Central memory CD8-positive, alpha-beta T cell (primary cell): ENCODE data around the gene ITSN2.
"Not testable (repeated sequence)": the region's sequence is repeated elsewhere in the genome, so short reads cannot be mapped to it uniquely, and the experiment has no call there.

Experiments used
- ATAC-seq: fragments of 150-1000 bp; cut with Tn5 transposase; replicated peaks from 2 replicates; pipeline ENCODE4 v1.10.0; 2022; ENCODE audit warnings: mild to moderate bottlenecking, moderate FRiP score, moderate number of reproducible peaks; ENCODE audit not compliant: poor library complexity, severe bottlenecking; ENCODE audit errors: extremely low read depth
- DNase-seq, 2 donors: peaks; one replicate each; pipeline ENCODE4 v3.0.0; 2021; ENCODE audit warnings: low spot score in 2 of 2
- H3K27ac Mint-ChIP-seq: one replicate; pipeline ENCODE4 v1.8.0; 2022; ENCODE audit warnings: low read depth, mild to moderate bottlenecking, moderate library complexity, mixed read lengths
- H3K27me3 Mint-ChIP-seq: one replicate; pipeline ENCODE4 v1.8.0; 2022; ENCODE audit warnings: mixed read lengths
- H3K36me3 Mint-ChIP-seq: one replicate; pipeline ENCODE4 v1.8.0; 2022; ENCODE audit warnings: mild to moderate bottlenecking, moderate library complexity, mixed read lengths; ENCODE audit not compliant: insufficient read depth
- H3K4me1 Mint-ChIP-seq: one replicate; pipeline ENCODE4 v1.8.0; 2022; ENCODE audit warnings: mixed read lengths
- H3K4me3 Mint-ChIP-seq: one replicate; pipeline ENCODE4 v1.8.0; 2022; ENCODE audit warnings: mild to moderate bottlenecking, moderate library complexity, mixed read lengths
- H3K9me3 Mint-ChIP-seq: one replicate; pipeline ENCODE4 v1.8.0; 2022; ENCODE audit warnings: mixed read lengths

The ITSN2 gene

GRCh38 chr2:24342110-24342910 is 18.0 kb downstream of the ITSN2 start:
- H3K9me3 Mint-ChIP-seq = no peaks in the 10 kb centered on the region
- no peak overlapping the region for H3K4me3 Mint-ChIP-seq
- no peak overlapping the region for H3K27ac Mint-ChIP-seq
- peaks cover 85% of the 10 kb centered on the region for H3K4me1 Mint-ChIP-seq
- no peaks in the 10 kb centered on the region for H3K27me3 Mint-ChIP-seq
- peaks cover 12% of the 10 kb centered on the region for H3K36me3 Mint-ChIP-seq
- no peak for DNase-seq
- no peak for ATAC-seq

DNA sequence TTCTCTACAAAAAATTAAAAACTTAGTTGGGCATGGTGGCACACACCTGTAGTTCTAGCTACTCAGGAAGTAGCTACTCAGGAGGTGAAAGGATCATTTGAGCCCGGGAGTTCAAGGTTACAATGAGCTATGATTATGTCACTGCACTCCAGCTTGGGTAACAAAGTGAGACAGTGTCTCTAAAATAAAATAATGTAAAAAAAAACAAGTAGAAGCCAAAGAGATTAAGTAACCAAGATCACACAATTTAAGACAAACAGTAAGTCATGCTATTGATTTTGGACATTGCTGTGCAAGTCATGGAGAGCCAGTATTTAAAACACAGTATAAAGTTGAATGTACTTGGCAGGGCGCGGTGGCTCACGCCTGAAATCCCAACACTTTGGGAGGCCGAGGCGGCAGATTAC is 20.5 kb downstream of the ITSN2 start:
- no peaks in the 10 kb centered on the region for H3K9me3 Mint-ChIP-seq
- peaks cover 77% of the 10 kb centered on the region for H3K4me1 Mint-ChIP-seq
- H3K27me3 Mint-ChIP-seq = no peaks in the 10 kb centered on the region
- ATAC-seq = no peak
- H3K36me3 Mint-ChIP-seq = peaks cover 13% of the 10 kb centered on the region
- H3K4me3 Mint-ChIP-seq = no peak overlapping the region
- H3K27ac Mint-ChIP-seq = peak overlapping the region; percentile 5
- DNase-seq = no peak

DNA sequence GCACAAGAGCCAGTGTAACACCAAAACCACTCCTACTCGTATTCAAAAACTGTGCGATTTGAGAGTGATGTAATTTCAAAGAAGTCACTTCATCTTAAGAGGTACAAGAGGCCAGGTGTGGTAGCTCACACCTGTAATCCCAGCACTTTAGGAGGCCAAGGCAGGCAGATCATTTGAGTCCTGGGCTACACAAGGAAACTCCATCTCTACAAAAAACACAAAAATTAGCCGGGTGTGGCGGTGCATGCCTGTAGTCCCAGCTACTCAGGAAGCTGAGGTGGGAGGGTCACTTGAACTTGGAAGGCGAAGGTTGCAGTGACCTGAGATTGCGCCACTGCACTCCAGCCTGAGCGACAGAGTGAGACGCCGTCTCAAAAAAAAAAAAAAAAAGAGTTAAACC is 21.2 kb downstream of the ITSN2 start:
- not testable (repeated sequence) for H3K27ac Mint-ChIP-seq, DNase-seq, H3K27me3 Mint-ChIP-seq, H3K9me3 Mint-ChIP-seq, H3K4me3 Mint-ChIP-seq, ATAC-seq
- Mint-ChIP-seq H3K4me1 (peaks cover 73% of the 10 kb centered on the region), H3K36me3 (peaks cover 14% of the 10 kb centered on the region)

GRCh38 chr2:24337890-24338289 is 22.4 kb downstream of the ITSN2 start:
- no peak for DNase-seq
- no peaks in the 10 kb centered on the region for H3K9me3 Mint-ChIP-seq
- H3K27me3 Mint-ChIP-seq = no peaks in the 10 kb centered on the region
- peaks cover 14% of the 10 kb centered on the region for H3K36me3 Mint-ChIP-seq
- peak overlapping the region; percentile 5 for H3K27ac Mint-ChIP-seq
- ATAC-seq = no peak
- H3K4me1 Mint-ChIP-seq = peaks cover 73% of the 10 kb centered on the region
- no peak overlapping the region for H3K4me3 Mint-ChIP-seq

DNA sequence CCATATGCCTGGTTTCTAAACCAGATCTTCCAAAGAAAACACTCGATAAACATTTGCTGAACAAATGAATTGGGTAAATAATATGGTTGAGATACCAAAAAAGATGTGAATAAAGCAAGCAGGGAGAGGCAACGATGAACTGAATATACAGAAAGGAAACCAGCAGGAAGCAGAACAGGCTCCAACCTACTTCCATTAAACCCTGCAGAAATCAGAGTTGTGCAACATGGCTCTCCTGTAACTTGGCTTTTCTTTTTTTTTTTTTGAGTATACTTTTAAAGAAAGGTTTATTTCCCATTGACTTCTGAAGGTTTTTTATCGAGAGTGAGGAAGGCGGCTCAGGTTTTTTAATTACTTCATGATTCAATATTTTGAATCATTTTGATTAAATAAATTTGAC is 23.5 kb downstream of the ITSN2 start:
- Mint-ChIP-seq H3K27me3 (no peaks in the 10 kb centered on the region), H3K9me3 (no peaks in the 10 kb centered on the region), H3K4me1 (peaks cover 64% of the 10 kb centered on the region), H3K4me3 (no peak overlapping the region), H3K27ac (peak overlapping the region; percentile 2), H3K36me3 (peaks cover 14% of the 10 kb centered on the region)
- DNase-seq (no peak), ATAC-seq (no peak)

DNA sequence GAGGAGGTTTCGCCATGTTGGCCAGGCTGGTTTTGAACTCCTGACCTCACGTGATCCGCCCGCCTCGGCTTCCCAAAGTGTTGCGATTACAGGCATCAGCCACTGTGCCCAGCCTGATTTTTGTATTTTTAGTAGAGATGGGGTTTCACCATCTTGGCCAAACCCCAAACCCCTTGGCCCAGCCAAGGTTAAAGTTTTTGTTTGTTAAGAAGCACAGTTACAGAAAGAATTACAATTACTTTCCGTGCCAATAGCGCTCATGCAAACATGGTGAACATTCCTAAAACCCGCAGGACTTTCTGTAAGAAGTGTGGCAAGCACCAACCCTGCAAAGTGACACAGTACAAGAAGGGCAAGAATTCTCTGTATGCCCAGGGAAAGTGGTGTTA is 26.1 kb downstream of the ITSN2 start:
- DNase-seq = no peak
- peak overlapping the region; percentile 65 for H3K27ac Mint-ChIP-seq
- H3K9me3 Mint-ChIP-seq = no peaks in the 10 kb centered on the region

DNA sequence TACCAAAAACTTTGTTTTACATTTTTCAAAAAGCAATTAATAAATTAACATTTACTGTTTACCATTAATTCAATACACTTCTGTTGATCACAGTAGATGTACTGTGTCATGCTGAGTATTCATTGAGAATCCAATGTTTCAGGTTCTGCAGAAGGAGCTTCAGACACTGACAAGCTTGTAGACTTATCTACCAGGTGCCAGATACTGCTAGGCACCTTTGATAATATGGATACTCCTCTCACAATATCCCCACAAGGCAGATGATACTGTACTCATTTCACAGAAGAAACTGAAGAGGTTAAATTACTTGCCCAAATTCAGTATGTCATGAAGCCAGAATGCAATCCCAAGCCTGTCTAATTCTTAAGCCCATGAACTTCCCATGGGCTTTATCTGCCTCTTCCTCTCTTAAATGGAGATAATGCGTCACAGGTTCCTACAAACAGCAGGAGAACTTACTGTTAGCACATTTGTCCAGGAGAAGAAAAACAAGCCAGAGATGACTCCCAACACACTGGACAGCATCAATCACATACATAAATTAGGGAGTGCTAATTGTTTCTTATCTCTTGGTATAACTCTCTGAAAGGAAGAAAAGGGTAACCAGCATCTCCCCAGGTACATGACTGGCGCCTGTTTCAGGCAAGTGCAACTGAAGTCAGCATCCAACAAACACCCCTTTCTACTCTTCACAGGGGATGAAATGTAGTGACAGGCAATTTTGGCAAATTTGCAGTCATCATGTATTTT is 27.4 kb downstream of the ITSN2 start:
- ATAC-seq = no peak
- H3K36me3 Mint-ChIP-seq = peaks cover 7% of the 10 kb centered on the region
- H3K4me3 Mint-ChIP-seq = no peak overlapping the region
- peaks cover 42% of the 10 kb centered on the region for H3K4me1 Mint-ChIP-seq
- H3K27me3 Mint-ChIP-seq = no peaks in the 10 kb centered on the region
- peak overlapping the region; percentile 44 for H3K27ac Mint-ChIP-seq
- no peaks in the 10 kb centered on the region for H3K9me3 Mint-ChIP-seq
- DNase-seq = no peak

More for the DNA sequence above, 26.1 kb downstream of the ITSN2 start:
- no peaks in the 10 kb centered on the region for H3K27me3 Mint-ChIP-seq
- H3K4me1 Mint-ChIP-seq = peaks cover 53% of the 10 kb centered on the region
- peaks cover 10% of the 10 kb centered on the region for H3K36me3 Mint-ChIP-seq
- H3K4me3 Mint-ChIP-seq = no peak overlapping the region
- no peak for ATAC-seq

DNA sequence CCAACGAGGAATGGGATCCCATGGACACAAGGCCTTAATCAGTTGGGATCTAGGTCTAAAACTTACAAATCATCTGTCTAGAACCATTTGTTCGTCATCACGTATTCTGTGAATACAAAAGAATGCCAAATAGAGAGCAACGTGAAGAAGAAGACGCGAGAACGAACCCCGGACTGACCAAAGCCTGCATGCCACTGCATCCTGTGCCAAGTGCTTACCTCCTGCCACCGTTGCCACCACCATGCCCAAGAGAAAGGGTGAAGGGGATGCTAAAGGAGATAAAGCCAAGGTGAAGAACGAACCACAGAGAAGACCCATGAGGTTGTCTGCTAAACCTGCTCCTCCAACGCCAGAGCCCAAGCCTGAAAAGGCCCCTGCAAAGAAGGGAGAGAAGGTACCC is 30.2 kb downstream of the ITSN2 start:
- Mint-ChIP-seq H3K4me1 (peaks cover 38% of the 10 kb centered on the region), H3K27ac (no peak overlapping the region), H3K36me3 (peaks cover 7% of the 10 kb centered on the region), H3K4me3 (no peak overlapping the region), H3K9me3 (no peaks in the 10 kb centered on the region), H3K27me3 (no peaks in the 10 kb centered on the region)
- DNase-seq (no peak), ATAC-seq (no peak)

DNA sequence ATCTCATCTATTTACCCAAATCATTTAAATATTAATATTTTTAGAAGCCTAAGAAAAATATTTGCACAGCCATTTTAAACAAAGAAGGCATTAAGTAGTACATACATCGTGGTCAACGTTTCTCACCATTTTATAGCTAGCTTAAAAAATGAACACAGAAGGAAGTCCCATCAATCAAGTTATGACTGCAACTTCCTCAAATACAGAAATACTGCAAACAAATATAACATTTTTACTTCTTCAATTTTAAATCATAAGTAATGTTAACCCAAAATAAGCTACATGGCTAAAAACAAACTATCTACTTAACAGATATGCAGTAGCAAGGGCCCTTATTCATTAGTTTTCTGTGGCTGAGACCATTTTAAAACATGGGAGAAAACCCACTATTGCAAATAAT is 30.6 kb downstream of the ITSN2 start:
- DNase-seq (no peak), ATAC-seq (no peak)
- H3K9me3 Mint-ChIP-seq = no peaks in the 10 kb centered on the region
- H3K27me3 Mint-ChIP-seq = no peaks in the 10 kb centered on the region
- H3K27ac Mint-ChIP-seq = no peak overlapping the region
- peaks cover 38% of the 10 kb centered on the region for H3K4me1 Mint-ChIP-seq
- H3K4me3 Mint-ChIP-seq = no peak overlapping the region
- H3K36me3 Mint-ChIP-seq = peaks cover 6% of the 10 kb centered on the region

DNA sequence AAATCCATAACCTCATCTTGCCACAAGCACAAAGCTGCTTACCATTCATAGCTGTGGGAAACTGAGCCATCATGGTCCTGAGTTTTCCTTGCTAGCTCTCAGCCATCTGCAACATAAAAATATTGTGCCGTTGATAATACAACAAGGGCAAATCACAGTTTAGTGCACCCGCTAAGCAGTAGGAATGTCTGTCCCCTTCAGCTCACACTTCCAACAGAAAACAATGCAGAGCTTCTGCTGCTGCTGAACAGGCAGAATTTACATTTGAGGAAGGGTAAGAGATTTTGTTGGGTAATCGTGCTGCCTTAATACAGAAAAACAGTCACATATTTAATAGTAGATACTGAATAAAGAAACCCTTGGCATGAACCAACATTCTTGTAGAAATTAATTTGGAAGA is 32.3 kb downstream of the ITSN2 start:
- Mint-ChIP-seq H3K4me1 (peaks cover 37% of the 10 kb centered on the region), H3K36me3 (peaks cover 6% of the 10 kb centered on the region), H3K27ac (no peak overlapping the region), H3K27me3 (no peaks in the 10 kb centered on the region), H3K9me3 (no peaks in the 10 kb centered on the region), H3K4me3 (no peak overlapping the region)
- DNase-seq (no peak), ATAC-seq (no peak)

GRCh38 chr2:24317491-24317920 is 42.8 kb downstream of the ITSN2 start:
- Mint-ChIP-seq H3K36me3 (peaks cover 20% of the 10 kb centered on the region), H3K27me3 (no peaks in the 10 kb centered on the region), H3K27ac (no peak overlapping the region), H3K4me3 (no peak overlapping the region), H3K9me3 (no peaks in the 10 kb centered on the region), H3K4me1 (peaks cover 41% of the 10 kb centered on the region)
- DNase-seq = no peak
- ATAC-seq = no peak

DNA sequence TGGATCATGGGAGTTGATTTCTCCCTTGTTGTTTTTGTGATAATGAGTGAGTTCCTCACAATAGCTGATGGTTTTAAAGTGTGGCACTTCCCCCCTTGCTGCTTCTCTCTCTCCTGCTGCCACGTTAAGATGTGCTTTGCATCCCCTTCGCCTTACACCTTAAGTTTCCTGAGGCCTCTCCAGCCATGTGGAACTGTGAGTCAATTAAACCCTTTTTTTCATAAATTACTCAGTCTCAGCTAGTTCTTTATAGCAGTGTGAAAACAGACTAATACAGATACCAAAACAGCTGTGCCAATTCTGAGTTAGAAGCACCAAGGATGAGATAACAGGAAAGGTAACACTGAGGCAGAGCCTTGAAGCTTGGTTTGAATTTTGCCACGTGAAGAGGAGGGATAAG is 44.7 kb downstream of the ITSN2 start:
- ATAC-seq = no peak

More for the DNA sequence above, 44.7 kb downstream of the ITSN2 start:
- Mint-ChIP-seq H3K36me3 (peaks cover 29% of the 10 kb centered on the region), H3K9me3 (no peaks in the 10 kb centered on the region), H3K27ac (peak overlapping the region; percentile 56), H3K4me1 (peaks cover 34% of the 10 kb centered on the region), H3K4me3 (peak overlapping the region; percentile 28), H3K27me3 (no peaks in the 10 kb centered on the region)
- no peak for DNase-seq
